NCI-H82 treated with DMSO at 0.1 percent for 48 hours (cell line): ENCODE data around the gene CD70.
"Not testable (repeated sequence)": the region's sequence is repeated elsewhere in the genome, so short reads cannot be mapped to it uniquely, and the experiment has no call there.

Source experiments
- DNase-seq: peaks from one replicate; lab custom pipeline; 2025; ENCODE audit not compliant: unreplicated experiment; lab: John Stamatoyannopoulos, UW

Gene CD70

DNA sequence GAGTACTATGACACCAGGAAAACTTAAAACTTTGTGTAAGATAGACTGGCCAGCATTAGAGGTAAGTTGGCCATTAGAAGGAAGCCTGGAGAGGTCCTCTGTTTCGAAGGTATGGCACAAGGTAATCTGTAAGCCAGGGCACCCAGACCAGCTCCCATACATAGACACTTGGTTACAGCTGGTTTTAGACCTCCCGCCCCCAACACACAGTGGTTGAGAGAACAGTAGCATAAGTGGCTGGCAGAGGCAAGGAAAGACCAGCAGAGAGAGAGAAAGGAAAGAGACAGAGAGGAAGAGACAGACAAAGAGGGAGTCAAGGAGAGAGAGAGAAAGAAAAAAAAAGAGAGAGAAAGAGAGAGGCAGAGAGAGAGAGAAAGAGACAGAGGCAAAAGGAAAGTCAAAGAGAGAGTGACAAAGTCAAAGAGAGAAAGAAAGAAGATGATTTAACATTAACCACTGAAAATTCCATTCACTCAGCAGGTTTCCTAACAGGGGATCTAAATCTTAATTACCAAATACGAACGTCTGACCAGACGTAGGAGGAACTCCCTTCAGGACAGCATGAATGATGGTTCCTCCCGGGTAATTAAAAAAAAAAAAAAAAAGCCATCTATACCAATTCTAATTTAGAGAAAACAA lies 7.4 kb upstream of the CD70 start:
- DNase-seq: not testable (repeated sequence)

DNA sequence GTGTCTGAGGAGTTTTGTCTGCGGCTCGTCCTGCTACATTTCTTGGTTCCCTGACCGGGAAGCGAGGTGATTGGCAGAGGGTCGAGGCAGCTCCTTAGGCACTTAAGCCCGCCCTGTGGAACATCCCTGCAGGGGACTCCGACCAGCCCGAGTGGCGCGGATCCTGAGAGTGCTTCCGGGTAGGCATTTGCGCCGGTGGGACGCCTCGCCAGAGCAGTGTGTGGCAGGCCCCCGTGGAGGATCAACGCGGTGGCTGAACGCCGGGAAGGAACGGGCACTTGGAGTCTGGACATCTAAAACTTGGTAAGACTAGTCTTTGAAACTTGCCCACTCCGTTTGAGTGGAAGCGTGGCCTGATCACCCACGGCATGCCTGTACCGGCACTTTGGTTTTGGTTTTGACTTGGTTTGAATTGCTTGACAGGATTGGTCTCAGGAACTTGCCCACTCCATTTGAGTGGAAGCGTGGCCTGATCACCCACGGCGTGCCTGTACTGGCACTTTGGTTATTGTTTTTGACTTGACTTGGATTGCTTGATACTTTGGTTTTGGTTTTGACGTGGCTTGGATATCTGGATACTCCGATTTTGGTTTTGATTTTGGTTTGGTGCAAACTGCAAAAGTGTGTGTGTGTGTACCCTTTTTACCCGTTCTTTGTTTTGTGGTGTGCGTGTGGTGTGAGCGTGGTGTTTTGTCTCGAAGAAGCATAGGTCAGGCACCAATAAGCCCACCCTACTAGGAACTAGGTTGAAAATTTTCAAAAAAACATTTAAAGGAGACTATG lies 6.7 kb upstream of the CD70 start:
- DNase-seq: not testable (repeated sequence)

DNA sequence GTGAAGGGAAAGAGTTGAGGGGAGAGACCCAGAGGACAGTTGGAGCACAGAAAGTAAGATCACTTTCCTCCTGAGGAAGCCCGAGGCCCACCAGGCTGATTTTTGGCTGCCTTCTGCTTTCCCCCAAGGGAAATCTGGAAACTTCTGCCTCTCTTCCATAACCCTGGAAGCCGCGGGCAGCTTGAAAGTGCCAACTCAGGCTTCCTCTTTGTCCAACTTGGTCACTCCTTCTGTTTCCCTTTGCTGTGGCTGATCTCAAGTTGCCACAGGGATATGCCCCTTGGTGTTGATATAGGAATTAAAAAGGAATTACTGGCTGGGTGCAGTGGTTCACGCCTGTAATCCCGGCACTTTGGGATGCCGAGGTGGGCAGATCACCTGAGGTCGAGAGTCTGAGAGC lies 5.7 kb upstream of the CD70 start:
- no peak for DNase-seq

DNA sequence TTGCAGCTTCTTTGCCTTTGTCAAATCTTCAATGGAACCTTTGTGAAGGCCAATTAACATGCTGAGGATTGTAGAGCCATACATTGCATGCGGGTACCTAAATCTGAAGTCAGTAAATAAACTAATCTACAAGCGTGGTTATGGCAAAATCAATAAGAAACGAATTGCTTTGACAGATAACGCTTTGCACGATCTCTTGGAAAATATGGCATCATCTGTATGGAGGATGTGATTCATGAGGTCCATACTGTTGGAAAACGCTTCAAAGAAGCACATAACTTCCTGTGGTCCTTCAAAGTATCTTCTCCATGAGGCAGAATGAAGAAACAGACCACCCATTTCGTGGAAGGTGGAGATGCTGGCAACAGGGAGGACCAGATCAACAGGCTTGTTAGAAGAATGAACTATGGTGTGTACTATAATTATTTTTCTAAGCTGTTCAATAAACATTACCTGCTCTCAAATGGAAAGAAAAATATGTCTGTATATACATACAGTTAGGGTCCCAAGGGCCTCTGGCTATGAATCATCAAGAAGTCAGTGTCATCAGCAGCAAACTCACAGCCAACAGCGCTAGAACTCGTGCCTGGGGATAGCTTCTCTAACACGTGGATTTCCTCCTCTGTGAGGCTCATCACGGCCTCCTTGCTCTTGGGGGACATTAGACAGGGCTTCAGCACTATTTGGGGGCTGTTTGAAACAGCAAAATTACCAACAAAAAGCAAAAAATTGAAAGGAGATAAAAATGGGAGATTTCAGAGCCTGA lies 2.9 kb upstream of the CD70 start:
- DNase-seq: no peak

GRCh38 chr19:6590258-6590826 lies 608 bp downstream of the CD70 start:
- DNase-seq: no peak

DNA sequence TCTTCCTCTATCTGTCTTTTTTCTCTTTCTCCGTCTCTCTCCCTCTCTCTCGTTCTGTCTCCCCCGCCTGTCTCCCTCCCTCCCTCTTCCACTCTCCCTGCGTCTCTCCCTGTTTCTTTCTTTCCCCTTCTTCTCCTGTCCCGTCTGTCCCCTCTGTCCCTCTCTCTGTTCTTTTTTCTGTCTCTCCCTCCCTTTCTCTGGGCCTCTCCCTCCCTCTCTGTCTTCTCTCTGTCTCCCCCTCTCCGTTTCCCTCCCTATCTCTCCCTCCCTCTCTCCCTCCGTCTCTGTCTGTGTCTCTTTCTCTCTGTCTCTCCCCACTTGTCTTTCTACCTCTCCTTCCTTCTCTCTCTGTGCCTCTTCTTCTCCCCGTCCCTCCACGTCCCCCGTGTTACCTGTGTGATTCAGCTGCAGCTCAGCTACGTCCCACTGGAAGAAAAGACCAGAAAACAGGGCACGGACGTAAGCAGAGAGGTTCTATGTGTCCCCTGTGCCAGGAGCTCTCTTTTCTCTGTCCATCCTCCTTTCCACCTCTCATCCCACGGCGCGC lies 1.2 kb downstream of the CD70 start:
- no peak for DNase-seq

GRCh38 chr19:6588508-6589345 lies 2.2 kb downstream of the CD70 start:
- no peak for DNase-seq

DNA sequence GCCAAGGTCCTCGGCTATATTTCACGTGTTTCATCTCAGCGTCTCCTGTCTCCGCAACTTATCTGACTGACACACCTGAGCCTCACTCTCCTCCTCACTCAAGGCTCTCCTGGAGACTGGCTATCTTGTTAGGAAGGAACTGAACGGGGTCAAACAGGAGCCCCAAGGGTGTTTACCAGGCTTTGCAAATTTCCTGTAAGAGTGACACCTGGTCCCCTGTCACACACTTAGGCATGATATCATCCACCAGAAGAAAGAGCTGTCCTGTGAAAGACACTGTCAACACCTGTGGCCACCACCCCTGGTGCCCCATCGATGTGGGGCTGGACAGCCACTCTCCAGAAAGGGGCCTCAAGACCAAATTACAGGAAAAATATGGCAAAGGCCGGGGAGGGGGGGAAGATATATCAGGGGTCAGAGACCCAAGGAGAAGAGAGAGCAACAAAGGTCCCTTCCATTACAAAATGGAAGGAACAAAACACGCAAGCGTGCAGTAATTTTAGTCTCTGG lies 2.9 kb downstream of the CD70 start:
- DNase-seq: no peak

- no peak for DNase-seq
Measured at GRCh38 chr19:6587093-6587820, 3.7 kb downstream of the CD70 start.

- DNase-seq: no peak
Measured at GRCh38 chr19:6586726-6587092, 4.2 kb downstream of the CD70 start.

DNA sequence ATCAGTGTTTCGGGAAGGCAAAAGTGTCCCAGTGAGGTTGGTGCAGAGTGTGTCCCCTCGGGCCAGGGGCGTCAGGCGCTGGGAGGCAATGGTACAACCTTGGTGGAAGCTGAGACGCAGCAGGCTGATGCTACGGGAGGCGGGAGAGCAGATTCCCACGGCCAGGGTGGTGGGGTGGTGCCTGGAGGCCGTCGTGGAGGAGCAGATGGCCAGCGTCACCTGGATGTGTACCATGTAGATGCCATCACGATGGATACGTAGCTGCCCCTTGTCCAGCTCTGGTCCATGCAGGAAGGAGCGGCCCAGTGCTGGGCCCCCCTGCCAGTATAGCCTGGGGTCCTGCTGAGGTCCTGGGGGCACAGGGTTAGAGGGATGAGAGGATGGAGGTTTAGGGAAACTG lies 4.9 kb downstream of the CD70 start:
- DNase-seq: no peak

DNA sequence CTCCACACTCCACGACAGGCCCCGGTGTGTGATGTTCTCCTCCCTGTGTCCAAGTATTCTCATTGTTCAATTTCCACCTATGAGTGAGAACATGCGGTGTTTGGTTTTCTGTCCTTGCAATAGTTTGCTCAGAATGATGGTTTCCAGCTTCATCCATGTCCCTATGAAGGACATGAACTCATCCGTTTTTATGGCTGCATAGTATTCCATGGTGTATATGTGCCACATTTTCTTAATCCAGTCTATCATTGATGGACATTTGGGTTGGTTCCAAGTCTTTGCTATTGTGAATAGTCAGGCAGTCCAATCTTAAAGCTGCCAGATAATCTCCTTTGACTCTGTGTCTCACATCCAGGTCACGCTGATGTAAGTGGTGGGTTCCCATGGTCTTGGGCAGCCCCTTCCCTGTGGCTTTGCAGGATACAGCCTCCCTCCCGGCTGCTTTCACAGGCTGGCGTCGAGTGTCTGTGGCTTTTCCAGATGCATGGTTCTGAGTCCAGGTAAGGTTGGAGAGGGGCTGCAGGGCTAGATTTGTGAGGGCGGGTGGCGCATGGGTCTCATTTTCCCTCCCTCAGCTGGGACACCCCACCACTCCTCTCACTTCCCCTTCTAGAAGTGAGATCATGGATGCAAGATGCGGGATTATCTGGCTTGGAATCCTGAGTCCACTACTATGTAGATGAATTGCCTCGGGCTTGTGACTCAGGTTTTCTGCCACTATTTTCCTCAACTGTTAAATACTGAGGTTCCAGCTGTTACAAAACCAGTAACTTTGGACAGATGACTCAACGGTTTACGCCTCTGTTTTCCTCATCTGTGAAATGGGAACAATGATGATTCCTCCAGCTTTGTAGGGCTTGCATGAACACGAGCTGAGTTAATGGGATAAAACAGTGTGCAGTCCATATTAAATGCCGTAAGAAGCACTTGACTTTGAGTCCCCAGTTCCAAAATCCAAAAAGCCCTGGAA lies 8.2 kb downstream of the CD70 start:
- DNase-seq: not testable (repeated sequence)

GRCh38 chr19:6580313-6580712 lies 10.6 kb downstream of the CD70 start:
- no peak for DNase-seq

DNA sequence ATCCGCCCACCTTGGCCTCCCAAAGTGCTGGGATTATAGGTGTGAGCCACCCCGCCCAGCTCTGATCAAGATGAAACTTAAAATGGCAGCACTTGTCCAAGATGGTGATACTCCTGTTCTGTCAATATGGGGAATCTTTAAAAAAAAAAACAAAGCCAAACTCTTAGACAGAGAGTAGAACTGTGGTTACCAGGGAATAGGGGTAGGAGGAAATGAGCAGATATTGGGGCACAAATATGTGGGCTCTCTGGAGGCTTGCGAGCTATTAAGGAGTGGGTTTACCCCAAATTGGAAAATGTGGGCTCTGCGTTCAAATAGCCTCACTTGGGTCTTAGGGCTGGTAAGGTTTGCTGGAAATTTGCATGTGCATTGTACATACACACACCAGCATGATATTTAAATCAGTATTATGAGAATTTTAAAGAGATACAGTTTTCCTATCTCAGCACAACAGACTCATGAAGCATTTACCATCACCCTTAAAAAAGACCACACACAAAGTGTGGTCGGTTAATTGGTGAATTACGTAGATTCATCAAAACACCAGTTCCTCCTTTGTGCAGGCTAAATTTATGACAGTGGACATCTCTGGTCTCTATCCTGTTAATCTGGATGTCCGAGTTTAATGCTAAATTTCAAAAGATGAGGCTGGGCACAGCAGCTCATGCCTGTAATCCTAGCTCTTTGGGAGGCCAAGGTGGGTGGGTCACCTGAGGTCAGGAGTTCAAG lies 11.3 kb downstream of the CD70 start:
- DNase-seq: no peak

DNA sequence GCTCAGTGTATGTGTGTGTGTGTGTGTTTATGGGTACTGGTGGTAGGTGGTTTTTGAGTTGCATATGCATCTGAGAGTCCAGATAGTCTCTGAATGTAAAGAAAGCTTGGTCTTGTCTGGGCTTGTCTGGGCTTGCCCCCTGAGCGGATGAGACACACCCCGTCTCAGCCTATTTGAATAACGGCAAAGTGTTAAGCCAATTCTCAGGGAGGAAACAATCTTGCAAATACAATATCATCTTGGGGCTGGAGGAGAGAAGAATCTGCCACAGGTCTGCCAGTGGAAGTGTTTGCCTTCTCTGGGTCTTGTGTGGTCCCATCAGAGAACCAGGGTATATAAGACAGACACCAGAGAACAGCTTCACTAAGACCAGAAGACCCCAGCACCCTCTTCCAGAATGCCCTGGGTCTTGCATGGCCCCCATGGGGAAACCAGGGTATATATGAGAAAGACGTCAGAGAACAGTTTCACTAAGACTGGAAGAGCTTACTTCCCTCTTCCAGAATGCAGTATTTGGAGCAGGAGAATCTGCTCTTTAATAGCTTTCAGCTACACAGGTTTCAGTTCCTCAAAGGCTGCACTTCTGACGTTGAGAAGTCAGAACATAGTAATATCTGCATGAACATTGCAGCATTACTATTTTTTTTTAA lies 13.3 kb downstream of the CD70 start:
- DNase-seq: no peak

DNA sequence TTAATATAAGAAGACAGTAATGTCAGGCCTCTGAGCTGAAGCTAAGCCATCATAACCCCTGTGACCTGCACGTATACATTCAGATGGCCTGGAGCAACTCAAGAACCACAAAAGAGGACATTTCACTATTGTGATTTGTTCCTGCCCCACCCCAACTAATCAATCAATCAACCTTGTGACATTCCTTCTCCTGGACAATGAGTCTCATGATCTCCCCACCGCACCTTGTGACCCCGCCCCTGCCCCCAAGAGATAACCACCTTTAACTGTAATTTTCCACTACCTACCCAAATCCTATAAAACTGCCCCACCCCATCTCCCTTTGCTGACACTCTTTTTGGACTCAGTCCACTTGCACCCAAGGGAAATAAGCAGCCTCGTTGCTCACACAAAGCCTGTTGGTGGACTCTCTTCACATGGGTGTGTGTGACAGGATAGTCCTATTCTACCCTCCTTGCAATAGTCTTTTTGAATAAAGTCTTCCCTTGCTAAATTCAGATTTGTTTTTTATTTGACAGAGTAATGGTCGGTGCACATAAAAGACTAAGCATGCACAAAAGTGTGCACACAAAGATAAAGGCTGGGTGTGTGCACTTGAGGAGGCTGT lies 14.0 kb downstream of the CD70 start:
- DNase-seq: no peak

DNA sequence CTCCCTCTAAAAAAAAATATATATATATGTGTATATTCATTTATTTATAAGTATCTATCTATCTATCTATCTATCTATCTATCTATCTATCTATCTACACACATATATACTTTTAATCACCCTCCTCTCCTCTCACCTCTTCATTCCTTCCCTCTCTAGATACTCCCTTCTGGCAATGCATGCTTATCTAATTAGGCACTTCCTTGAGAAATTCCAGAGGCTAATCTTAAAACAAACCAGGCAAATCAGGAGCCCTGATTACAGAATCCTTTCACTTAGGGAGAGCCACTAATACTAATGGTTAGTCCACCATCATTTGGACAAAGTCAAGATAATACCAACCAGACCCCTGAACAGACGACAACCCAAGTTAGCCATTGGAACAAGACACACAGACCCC lies 17.6 kb downstream of the CD70 start:
- DNase-seq: no peak
